GM19455 (cell line): Measurements from ENCODE around the gene GOLPH3.
"Not testable (repeated sequence)": the region's sequence is repeated elsewhere in the genome, so short reads cannot be mapped to it uniquely, and the experiment has no call there.

Experiments
- ATAC-seq: cut with Tn5 transposase; IDR thresholded peaks from one replicate; pipeline ENCODE4 v1.9.1; 2021; ENCODE audit not compliant: unreplicated experiment

Gene GOLPH3

GRCh38 chr5:32100691-32101302 is 73.3 kb downstream of the GOLPH3 start:
- ATAC-seq, result no peak

- no peak for ATAC-seq
These were observed 73.9 kb downstream of the GOLPH3 start for GRCh38 chr5:32100230-32100629.

- ATAC-seq, result no peak
These were observed 74.6 kb downstream of the GOLPH3 start for GRCh38 chr5:32099486-32100035.

GRCh38 chr5:32098890-32099310 is 75.2 kb downstream of the GOLPH3 start:
- ATAC-seq, result no peak

- ATAC-seq, result no peak
These were observed 75.8 kb downstream of the GOLPH3 start for GRCh38 chr5:32098291-32098690.

- no peak for ATAC-seq
These were observed 77.1 kb downstream of the GOLPH3 start for GRCh38 chr5:32096891-32097595.

GRCh38 chr5:32095261-32095671 is 78.9 kb downstream of the GOLPH3 start:
- ATAC-seq, result no peak

GRCh38 chr5:32094691-32095090 is 79.4 kb downstream of the GOLPH3 start:
- ATAC-seq, result no peak

- ATAC-seq, result peak; percentile 87
These were observed 80.9 kb downstream of the GOLPH3 start for GRCh38 chr5:32092938-32093812.

- no peak for ATAC-seq
These were observed 83.4 kb downstream of the GOLPH3 start for GRCh38 chr5:32090755-32091128.

- ATAC-seq, result no peak
These were observed 83.9 kb downstream of the GOLPH3 start for GRCh38 chr5:32090026-32090754.

GRCh38 chr5:32089146-32090000 is 84.7 kb downstream of the GOLPH3 start:
- no peak for ATAC-seq

- ATAC-seq, result no peak
These were observed 85.9 kb downstream of the GOLPH3 start for GRCh38 chr5:32088214-32088613.

GRCh38 chr5:32087086-32088082 is 86.7 kb downstream of the GOLPH3 start:
- ATAC-seq, result no peak

- no peak for ATAC-seq
These were observed 90.1 kb downstream of the GOLPH3 start for GRCh38 chr5:32083981-32084430.

GRCh38 chr5:32082701-32083100 is 91.4 kb downstream of the GOLPH3 start:
- no peak for ATAC-seq

- not testable (repeated sequence) for ATAC-seq
These were observed 93.6 kb downstream of the GOLPH3 start for GRCh38 chr5:32080565-32080964.

GRCh38 chr5:32078855-32079254 is 95.3 kb downstream of the GOLPH3 start:
- ATAC-seq, result not testable (repeated sequence)
